Calu3 (cell line): ENCODE measurements around the gene APBA1. TPM values are rescaled to one million over a fixed set of nuclear protein-coding genes. Genes with fewer than 3 reads are reported as not detected.

ENCODE experiments used
- BruUV-seq: library from RNA; stranded (reverse); fragments of 400-500 nt; replicated peaks from 2 replicates; lab custom pipeline; 2021; lab: Mats Ljungman, UMichigan
- CTCF ChIA-PET: fragments of 300-600 bp; sonication (Branson Sonifier 250); formaldehyde crosslinking; loops from one replicate; lab custom pipeline; 2022; ENCODE audit warnings: antibody characterized with exemption; lab: Charles Lee
- DNase-seq: peaks from one replicate; pipeline ENCODE4 v3.0.0; 2022
- H3K27ac Mint-ChIP-seq: one replicate; pipeline ENCODE4 v1.8.0; 2022; ENCODE audit warnings: mixed read lengths; ENCODE audit not compliant: unreplicated experiment
- H3K27me3 Mint-ChIP-seq: one replicate; pipeline ENCODE4 v1.8.0; 2022; ENCODE audit warnings: mixed read lengths; ENCODE audit not compliant: unreplicated experiment
- H3K36me3 Mint-ChIP-seq: one replicate; pipeline ENCODE4 v1.8.0; 2022; ENCODE audit warnings: mild to moderate bottlenecking, moderate library complexity, mixed read lengths; ENCODE audit not compliant: insufficient read depth, unreplicated experiment
- H3K4me1 Mint-ChIP-seq: one replicate; pipeline ENCODE4 v1.8.0; 2022; ENCODE audit warnings: mild to moderate bottlenecking, low read depth, mixed read lengths; ENCODE audit not compliant: unreplicated experiment
- H3K4me3 Mint-ChIP-seq: one replicate; pipeline ENCODE4 v1.8.0; 2022; ENCODE audit warnings: mild to moderate bottlenecking, low read depth, moderate library complexity, mixed read lengths; ENCODE audit not compliant: unreplicated experiment
- H3K9me3 Mint-ChIP-seq: one replicate; pipeline ENCODE4 v1.8.0; 2022; ENCODE audit warnings: low read depth, mixed read lengths; ENCODE audit not compliant: unreplicated experiment
- CTCF ChIP-seq: fragments of 200-600 bp; IDR thresholded peaks from one replicate; pipeline ENCODE4 v1.8.0; 2022; ENCODE audit warnings: antibody characterized with exemption; ENCODE audit not compliant: unreplicated experiment
- intact Hi-C: fragments of 100-400 bp; cut with micrococcal nuclease; formaldehyde crosslinking; loops from one replicate; pipeline ENCODE4 v1.10.0; 2022; ENCODE audit not compliant: unreplicated experiment
- total RNA-seq: library from RNA; stranded (reverse); gene quantifications from 2 replicates; pipeline ENCODE4 v1.2.3, GENCODE V29; 2022

APBA1 gene
- total RNA-seq, 1 experiment from 2014 or later: 4.4 TPM

- no peak for DNase-seq
- Mint-ChIP-seq H3K36me3 (no peaks in the 10 kb centered on the region), H3K9me3 (no peaks in the 10 kb centered on the region), H3K27ac (no peak overlapping the region), H3K4me1 (peaks cover 45% of the 10 kb centered on the region), H3K4me3 (no peak overlapping the region), H3K27me3 (no peaks in the 10 kb centered on the region)
- CTCF ChIA-PET: interaction anchor here (0.6 kb wide), 2 partner anchors 121 to 309 kb away, joined by 3 to 6 read pairs; no protein-coding TSS in a partner anchor
- intact Hi-C loops: loop anchor here (5.0 kb wide), 1 partner anchor 56 kb away; no protein-coding TSS in a partner anchor
- BruUV-seq: no TSS peak
- no peak for TF ChIP-seq CTCF
Measured at GRCh38 chr9:69542942-69543704, 129.0 kb downstream of the APBA1 start.

GRCh38 chr9:69542058-69542457 lies 130.1 kb downstream of the APBA1 start:
- Mint-ChIP-seq H3K27ac (no peak overlapping the region), H3K36me3 (no peaks in the 10 kb centered on the region), H3K4me3 (no peak overlapping the region), H3K9me3 (no peaks in the 10 kb centered on the region), H3K4me1 (peaks cover 43% of the 10 kb centered on the region), H3K27me3 (no peaks in the 10 kb centered on the region)
- no peak for DNase-seq
- no TSS peak for BruUV-seq
- CTCF ChIA-PET: no interaction called here
- intact Hi-C loops: loop anchor here (5.0 kb wide), 1 partner anchor 55 kb away; no protein-coding TSS in a partner anchor
- no peak for TF ChIP-seq CTCF

GRCh38 chr9:69535911-69536310 lies 136.3 kb downstream of the APBA1 start:
- H3K36me3 Mint-ChIP-seq: no peaks in the 10 kb centered on the region
- no peaks in the 10 kb centered on the region for H3K27me3 Mint-ChIP-seq
- H3K27ac Mint-ChIP-seq: peak overlapping the region; percentile 90
- intact Hi-C loops: no loop called here
- no TSS peak for BruUV-seq
- CTCF ChIA-PET: no interaction called here
- TF ChIP-seq CTCF: no peak
- peaks cover 43% of the 10 kb centered on the region for H3K4me1 Mint-ChIP-seq
- H3K4me3 Mint-ChIP-seq: no peak overlapping the region
- DNase-seq: no peak
- no peaks in the 10 kb centered on the region for H3K9me3 Mint-ChIP-seq

- BruUV-seq: no TSS peak
- intact Hi-C loops: no loop called here
- no peaks in the 10 kb centered on the region for H3K9me3 Mint-ChIP-seq
- H3K4me1 Mint-ChIP-seq: peaks cover 43% of the 10 kb centered on the region
- no peak overlapping the region for H3K4me3 Mint-ChIP-seq
- H3K27ac Mint-ChIP-seq: peak overlapping the region; percentile 90
- CTCF ChIA-PET: no interaction called here
- no peak for DNase-seq
- H3K36me3 Mint-ChIP-seq: no peaks in the 10 kb centered on the region
- no peak for TF ChIP-seq CTCF
- H3K27me3 Mint-ChIP-seq: no peaks in the 10 kb centered on the region
Measured at GRCh38 chr9:69535286-69535832, 136.8 kb downstream of the APBA1 start.
